GM23338 (cell line): Measurements from ENCODE around the gene ATP5PD. TPM values are rescaled to one million over a fixed set of nuclear protein-coding genes. Genes with fewer than 3 reads are reported as not detected.

ENCODE experiments used
- ATAC-seq: fragments of 200-7000 bp; cut with Tn5 transposase; 3 replicates; pipeline ENCODE4 v1.9.1; 2020
- DNase-seq: peaks from one replicate; pipeline ENCODE4 v3.0.0-alpha.2; 2015; ENCODE audit warnings: low spot score
- H2AFZ ChIP-seq: fragments of 200-600 bp; sonication (generic); 2 replicates; pipeline ENCODE4 v1.8.0; 2016; ENCODE audit warnings: antibody characterized with exemption, mild to moderate bottlenecking, moderate library complexity
- H3F3A ChIP-seq: fragments of 200-600 bp; sonication (generic); replicated peaks from 2 replicates; pipeline ENCODE4 v1.8.0; 2017; ENCODE audit warnings: antibody characterized with exemption, mixed run types, low read depth
- H3K27ac ChIP-seq: fragments of 200-600 bp; sonication (generic); 2 replicates; pipeline ENCODE4 v1.6.1; 2016; ENCODE audit warnings: low read depth
- H3K27me3 ChIP-seq: fragments of 200-600 bp; sonication (generic); 2 replicates; pipeline ENCODE4 v1.8.0; 2016; ENCODE audit warnings: mild to moderate bottlenecking, mixed run types, moderate library complexity; ENCODE audit not compliant: insufficient read depth
- H3K36me3 ChIP-seq: fragments of 200-600 bp; sonication (generic); 2 replicates; pipeline ENCODE4 v1.8.0; 2016; ENCODE audit warnings: mild to moderate bottlenecking; ENCODE audit not compliant: insufficient read depth
- H3K4me1 ChIP-seq: fragments of 200-600 bp; sonication (generic); 2 replicates; pipeline ENCODE4 v1.8.0; 2016; ENCODE audit warnings: mild to moderate bottlenecking, moderate library complexity; ENCODE audit not compliant: insufficient read depth
- H3K4me2 ChIP-seq: fragments of 200-600 bp; sonication (generic); 2 replicates; pipeline ENCODE4 v1.7.1; 2017; ENCODE audit warnings: mixed run types
- H3K4me3 ChIP-seq: fragments of 200-600 bp; sonication (generic); 2 replicates; pipeline ENCODE4 v1.6.1; 2016; ENCODE audit warnings: mixed run types
- H3K79me2 ChIP-seq: fragments of 200-600 bp; sonication (generic); replicated peaks from 2 replicates; pipeline ENCODE4 v1.8.0; 2017; ENCODE audit warnings: mild to moderate bottlenecking; ENCODE audit not compliant: insufficient read depth
- H3K9me2 ChIP-seq: fragments of 200-600 bp; sonication (generic); 2 replicates; pipeline ENCODE4 v1.8.0; 2017; ENCODE audit not compliant: insufficient read depth
- H4K20me1 ChIP-seq: fragments of 200-600 bp; sonication (generic); replicated peaks from 2 replicates; pipeline ENCODE4 v1.8.0; 2017; ENCODE audit warnings: mild to moderate bottlenecking; ENCODE audit not compliant: insufficient read depth
- H3K27ac Mint-ChIP-seq: 2 replicates; pipeline ENCODE4 v1.8.0; 2020; ENCODE audit warnings: inconsistent platforms, mild to moderate bottlenecking, moderate library complexity, mixed read lengths
- H3K27me3 Mint-ChIP-seq: 3 replicates; pipeline ENCODE4 v1.8.0; 2022; ENCODE audit warnings: low read depth, mild to moderate bottlenecking, moderate library complexity, mixed read lengths, inconsistent platforms; ENCODE audit not compliant: insufficient read depth, poor library complexity
- H3K36me3 Mint-ChIP-seq: 3 replicates; pipeline ENCODE4 v1.8.0; 2021; ENCODE audit warnings: low read depth, mild to moderate bottlenecking, inconsistent platforms, moderate library complexity, mixed read lengths
- H3K4me1 Mint-ChIP-seq: 3 replicates; pipeline ENCODE4 v1.8.0; 2020; ENCODE audit warnings: mild to moderate bottlenecking, inconsistent platforms, mixed read lengths
- H3K4me3 Mint-ChIP-seq: 3 replicates; pipeline ENCODE4 v1.8.0; 2021; ENCODE audit warnings: moderate library complexity, mild to moderate bottlenecking, inconsistent platforms, mixed read lengths
- H3K9me3 Mint-ChIP-seq: 3 replicates; pipeline ENCODE4 v1.8.0; 2020; ENCODE audit warnings: moderate library complexity, mild to moderate bottlenecking, inconsistent platforms, mixed read lengths
- POLR2AphosphoS5 ChIP-seq: IDR thresholded peaks from 2 replicates; pipeline ENCODE4 v1.6.1; 2016; ENCODE audit warnings: antibody characterized with exemption, low read depth
- STAT1 ChIP-seq: IDR thresholded peaks from one replicate; pipeline ENCODE4 v1.6.1; 2016; ENCODE audit warnings: antibody characterized with exemption; ENCODE audit not compliant: unreplicated experiment
- ZNF114 ChIP-seq: fragments of 250-450 bp; sonication (Bioruptor Pico); IDR thresholded peaks from 2 replicates; pipeline ENCODE4 v1.5.0; 2020; ENCODE audit warnings: mild to moderate bottlenecking, moderate library complexity
- polyA plus RNA-seq: library from polyadenylated mRNA; unstranded; fragments of >200 nt; fragmentation: Nextera tagmentation; extraction: Ambion mirVana; gene quantifications from 2 replicates; pipeline ENCODE4 v1.2.1, GENCODE V29; 2016
- total RNA-seq: library from RNA; depleted of rRNA; stranded (reverse); fragments of >200 nt; shearing (Covaris generic); gene quantifications from 2 replicates; pipeline ENCODE4 v1.2.3, GENCODE V29; 2014
- TF ChIP-seq, protein P1 (sequence below): fragments of 250-450 bp; sonication (Bioruptor Pico); IDR thresholded peaks from 2 replicates; pipeline ENCODE4 v1.5.0; 2020; ENCODE audit warnings: mild to moderate bottlenecking, moderate library complexity
- TF ChIP-seq, protein P2 (sequence below), 2 experiments: fragments of 200-600 bp in 1 of 2; sonication (generic) in 1 of 2; conservative IDR thresholded peaks; 2 replicates each; pipeline versions ENCODE4 v1.5.1 to v1.6.1; 2016 to 2017; ENCODE audit warnings: antibody characterized with exemption in 2 of 2, low read depth in 2 of 2, mild to moderate bottlenecking in 2 of 2, moderate library complexity in 1 of 2
- TF ChIP-seq, protein P3 (sequence below): IDR thresholded peaks from one replicate; pipeline ENCODE4 v1.6.1; 2018; ENCODE audit warnings: antibody characterized with exemption; ENCODE audit not compliant: unreplicated experiment
- TF ChIP-seq, protein P4 (sequence below): IDR thresholded peaks from 2 replicates; pipeline ENCODE4 v1.6.1; 2016; ENCODE audit warnings: antibody characterized with exemption

The ATP5PD gene
- total and polyA plus RNA-seq, 2 experiments from 2014 or later: 244 to 1,144 TPM

GRCh38 chr17:74992223-74992622 lies 54.5 kb downstream of the ATP5PD start:
- ATAC-seq: no peak
- 0 out of 2 replicates have a peak overlapping the region, but pooled peaks have one; percentile 26 for H3K27ac ChIP-seq
- no peak overlapping the region for H3K4me2 ChIP-seq
- DNase-seq: no peak
- H2AFZ ChIP-seq: no peak overlapping the region
- no peak overlapping the region for H3K4me3 ChIP-seq
- no peaks in the 10 kb centered on the region for H3K27me3 ChIP-seq
- TF ChIP-seq STAT1 (no peak), ZNF114 (CRISPR knock-in tag) (no peak), POLR2AphosphoS5 (no peak)
- TF ChIP-seq, protein P1, sequence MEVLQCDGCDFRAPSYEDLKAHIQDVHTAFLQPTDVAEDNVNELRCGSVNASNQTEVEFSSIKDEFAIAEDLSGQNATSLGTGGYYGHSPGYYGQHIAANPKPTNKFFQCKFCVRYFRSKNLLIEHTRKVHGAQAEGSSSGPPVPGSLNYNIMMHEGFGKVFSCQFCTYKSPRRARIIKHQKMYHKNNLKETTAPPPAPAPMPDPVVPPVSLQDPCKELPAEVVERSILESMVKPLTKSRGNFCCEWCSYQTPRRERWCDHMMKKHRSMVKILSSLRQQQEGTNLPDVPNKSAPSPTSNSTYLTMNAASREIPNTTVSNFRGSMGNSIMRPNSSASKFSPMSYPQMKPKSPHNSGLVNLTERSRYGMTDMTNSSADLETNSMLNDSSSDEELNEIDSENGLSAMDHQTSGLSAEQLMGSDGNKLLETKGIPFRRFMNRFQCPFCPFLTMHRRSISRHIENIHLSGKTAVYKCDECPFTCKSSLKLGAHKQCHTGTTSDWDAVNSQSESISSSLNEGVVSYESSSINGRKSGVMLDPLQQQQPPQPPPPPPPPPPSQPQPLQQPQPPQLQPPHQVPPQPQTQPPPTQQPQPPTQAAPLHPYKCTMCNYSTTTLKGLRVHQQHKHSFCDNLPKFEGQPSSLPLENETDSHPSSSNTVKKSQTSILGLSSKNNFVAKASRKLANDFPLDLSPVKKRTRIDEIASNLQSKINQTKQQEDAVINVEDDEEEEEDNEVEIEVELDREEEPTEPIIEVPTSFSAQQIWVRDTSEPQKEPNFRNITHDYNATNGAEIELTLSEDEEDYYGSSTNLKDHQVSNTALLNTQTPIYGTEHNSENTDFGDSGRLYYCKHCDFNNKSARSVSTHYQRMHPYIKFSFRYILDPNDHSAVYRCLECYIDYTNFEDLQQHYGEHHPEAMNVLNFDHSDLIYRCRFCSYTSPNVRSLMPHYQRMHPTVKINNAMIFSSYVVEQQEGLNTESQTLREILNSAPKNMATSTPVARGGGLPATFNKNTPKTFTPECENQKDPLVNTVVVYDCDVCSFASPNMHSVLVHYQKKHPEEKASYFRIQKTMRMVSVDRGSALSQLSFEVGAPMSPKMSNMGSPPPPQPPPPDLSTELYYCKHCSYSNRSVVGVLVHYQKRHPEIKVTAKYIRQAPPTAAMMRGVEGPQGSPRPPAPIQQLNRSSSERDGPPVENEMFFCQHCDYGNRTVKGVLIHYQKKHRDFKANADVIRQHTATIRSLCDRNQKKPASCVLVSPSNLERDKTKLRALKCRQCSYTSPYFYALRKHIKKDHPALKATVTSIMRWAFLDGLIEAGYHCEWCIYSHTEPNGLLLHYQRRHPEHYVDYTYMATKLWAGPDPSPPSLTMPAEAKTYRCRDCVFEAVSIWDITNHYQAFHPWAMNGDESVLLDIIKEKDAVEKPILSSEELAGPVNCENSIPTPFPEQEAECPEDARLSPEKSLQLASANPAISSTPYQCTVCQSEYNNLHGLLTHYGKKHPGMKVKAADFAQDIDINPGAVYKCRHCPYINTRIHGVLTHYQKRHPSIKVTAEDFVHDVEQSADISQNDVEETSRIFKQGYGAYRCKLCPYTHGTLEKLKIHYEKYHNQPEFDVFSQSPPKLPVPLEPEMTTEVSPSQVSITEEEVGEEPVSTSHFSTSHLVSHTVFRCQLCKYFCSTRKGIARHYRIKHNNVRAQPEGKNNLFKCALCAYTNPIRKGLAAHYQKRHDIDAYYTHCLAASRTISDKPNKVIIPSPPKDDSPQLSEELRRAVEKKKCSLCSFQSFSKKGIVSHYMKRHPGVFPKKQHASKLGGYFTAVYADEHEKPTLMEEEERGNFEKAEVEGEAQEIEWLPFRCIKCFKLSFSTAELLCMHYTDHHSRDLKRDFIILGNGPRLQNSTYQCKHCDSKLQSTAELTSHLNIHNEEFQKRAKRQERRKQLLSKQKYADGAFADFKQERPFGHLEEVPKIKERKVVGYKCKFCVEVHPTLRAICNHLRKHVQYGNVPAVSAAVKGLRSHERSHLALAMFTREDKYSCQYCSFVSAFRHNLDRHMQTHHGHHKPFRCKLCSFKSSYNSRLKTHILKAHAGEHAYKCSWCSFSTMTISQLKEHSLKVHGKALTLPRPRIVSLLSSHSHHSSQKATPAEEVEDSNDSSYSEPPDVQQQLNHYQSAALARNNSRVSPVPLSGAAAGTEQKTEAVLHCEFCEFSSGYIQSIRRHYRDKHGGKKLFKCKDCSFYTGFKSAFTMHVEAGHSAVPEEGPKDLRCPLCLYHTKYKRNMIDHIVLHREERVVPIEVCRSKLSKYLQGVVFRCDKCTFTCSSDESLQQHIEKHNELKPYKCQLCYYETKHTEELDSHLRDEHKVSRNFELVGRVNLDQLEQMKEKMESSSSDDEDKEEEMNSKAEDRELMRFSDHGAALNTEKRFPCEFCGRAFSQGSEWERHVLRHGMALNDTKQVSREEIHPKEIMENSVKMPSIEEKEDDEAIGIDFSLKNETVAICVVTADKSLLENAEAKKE (CRISPR knock-in tag): no peak
- TF ChIP-seq, protein P2, sequence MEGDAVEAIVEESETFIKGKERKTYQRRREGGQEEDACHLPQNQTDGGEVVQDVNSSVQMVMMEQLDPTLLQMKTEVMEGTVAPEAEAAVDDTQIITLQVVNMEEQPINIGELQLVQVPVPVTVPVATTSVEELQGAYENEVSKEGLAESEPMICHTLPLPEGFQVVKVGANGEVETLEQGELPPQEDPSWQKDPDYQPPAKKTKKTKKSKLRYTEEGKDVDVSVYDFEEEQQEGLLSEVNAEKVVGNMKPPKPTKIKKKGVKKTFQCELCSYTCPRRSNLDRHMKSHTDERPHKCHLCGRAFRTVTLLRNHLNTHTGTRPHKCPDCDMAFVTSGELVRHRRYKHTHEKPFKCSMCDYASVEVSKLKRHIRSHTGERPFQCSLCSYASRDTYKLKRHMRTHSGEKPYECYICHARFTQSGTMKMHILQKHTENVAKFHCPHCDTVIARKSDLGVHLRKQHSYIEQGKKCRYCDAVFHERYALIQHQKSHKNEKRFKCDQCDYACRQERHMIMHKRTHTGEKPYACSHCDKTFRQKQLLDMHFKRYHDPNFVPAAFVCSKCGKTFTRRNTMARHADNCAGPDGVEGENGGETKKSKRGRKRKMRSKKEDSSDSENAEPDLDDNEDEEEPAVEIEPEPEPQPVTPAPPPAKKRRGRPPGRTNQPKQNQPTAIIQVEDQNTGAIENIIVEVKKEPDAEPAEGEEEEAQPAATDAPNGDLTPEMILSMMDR (conservative IDR thresholded peaks at IDR 0.05; ENCODE audit: low read depth in 2 of 2): no peak
- TF ChIP-seq, protein P3, sequence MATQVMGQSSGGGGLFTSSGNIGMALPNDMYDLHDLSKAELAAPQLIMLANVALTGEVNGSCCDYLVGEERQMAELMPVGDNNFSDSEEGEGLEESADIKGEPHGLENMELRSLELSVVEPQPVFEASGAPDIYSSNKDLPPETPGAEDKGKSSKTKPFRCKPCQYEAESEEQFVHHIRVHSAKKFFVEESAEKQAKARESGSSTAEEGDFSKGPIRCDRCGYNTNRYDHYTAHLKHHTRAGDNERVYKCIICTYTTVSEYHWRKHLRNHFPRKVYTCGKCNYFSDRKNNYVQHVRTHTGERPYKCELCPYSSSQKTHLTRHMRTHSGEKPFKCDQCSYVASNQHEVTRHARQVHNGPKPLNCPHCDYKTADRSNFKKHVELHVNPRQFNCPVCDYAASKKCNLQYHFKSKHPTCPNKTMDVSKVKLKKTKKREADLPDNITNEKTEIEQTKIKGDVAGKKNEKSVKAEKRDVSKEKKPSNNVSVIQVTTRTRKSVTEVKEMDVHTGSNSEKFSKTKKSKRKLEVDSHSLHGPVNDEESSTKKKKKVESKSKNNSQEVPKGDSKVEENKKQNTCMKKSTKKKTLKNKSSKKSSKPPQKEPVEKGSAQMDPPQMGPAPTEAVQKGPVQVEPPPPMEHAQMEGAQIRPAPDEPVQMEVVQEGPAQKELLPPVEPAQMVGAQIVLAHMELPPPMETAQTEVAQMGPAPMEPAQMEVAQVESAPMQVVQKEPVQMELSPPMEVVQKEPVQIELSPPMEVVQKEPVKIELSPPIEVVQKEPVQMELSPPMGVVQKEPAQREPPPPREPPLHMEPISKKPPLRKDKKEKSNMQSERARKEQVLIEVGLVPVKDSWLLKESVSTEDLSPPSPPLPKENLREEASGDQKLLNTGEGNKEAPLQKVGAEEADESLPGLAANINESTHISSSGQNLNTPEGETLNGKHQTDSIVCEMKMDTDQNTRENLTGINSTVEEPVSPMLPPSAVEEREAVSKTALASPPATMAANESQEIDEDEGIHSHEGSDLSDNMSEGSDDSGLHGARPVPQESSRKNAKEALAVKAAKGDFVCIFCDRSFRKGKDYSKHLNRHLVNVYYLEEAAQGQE: no peak
- TF ChIP-seq, protein P4, sequence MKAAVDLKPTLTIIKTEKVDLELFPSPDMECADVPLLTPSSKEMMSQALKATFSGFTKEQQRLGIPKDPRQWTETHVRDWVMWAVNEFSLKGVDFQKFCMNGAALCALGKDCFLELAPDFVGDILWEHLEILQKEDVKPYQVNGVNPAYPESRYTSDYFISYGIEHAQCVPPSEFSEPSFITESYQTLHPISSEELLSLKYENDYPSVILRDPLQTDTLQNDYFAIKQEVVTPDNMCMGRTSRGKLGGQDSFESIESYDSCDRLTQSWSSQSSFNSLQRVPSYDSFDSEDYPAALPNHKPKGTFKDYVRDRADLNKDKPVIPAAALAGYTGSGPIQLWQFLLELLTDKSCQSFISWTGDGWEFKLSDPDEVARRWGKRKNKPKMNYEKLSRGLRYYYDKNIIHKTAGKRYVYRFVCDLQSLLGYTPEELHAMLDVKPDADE: no peak
- no peaks in the 10 kb centered on the region for H3K9me3 Mint-ChIP-seq
- H3K36me3 ChIP-seq: no peaks in the 10 kb centered on the region
- peaks cover 21% of the 10 kb centered on the region for H3K79me2 ChIP-seq
- H3K36me3 Mint-ChIP-seq: no peaks in the 10 kb centered on the region
- peaks cover 6% of the 10 kb centered on the region; the same call in 1 of the 2 replicates for H3K4me1 ChIP-seq
- H3K4me1 Mint-ChIP-seq: peaks cover 10% of the 10 kb centered on the region
- H3K9me2 ChIP-seq: no peaks in the 10 kb centered on the region
- peaks cover 33% of the 10 kb centered on the region; the same call in 1 of the 2 replicates for H4K20me1 ChIP-seq
- H3F3A ChIP-seq: no peaks in the 10 kb centered on the region; the same call in 1 of the 2 replicates
- H3K4me3 Mint-ChIP-seq: no peak overlapping the region; the same call in 2 of the 3 replicates
- peaks cover 9% of the 10 kb centered on the region for H3K27me3 Mint-ChIP-seq
- 0 out of 2 replicates have a peak overlapping the region, but pooled peaks have one; percentile 23 for H3K27ac Mint-ChIP-seq
